ENCODE results near the gene SERINC2.
"Not testable (repeated sequence)": the region's sequence is repeated elsewhere in the genome, so short reads cannot be mapped to it uniquely, and the experiment has no call there.

SERINC2 gene

DNA sequence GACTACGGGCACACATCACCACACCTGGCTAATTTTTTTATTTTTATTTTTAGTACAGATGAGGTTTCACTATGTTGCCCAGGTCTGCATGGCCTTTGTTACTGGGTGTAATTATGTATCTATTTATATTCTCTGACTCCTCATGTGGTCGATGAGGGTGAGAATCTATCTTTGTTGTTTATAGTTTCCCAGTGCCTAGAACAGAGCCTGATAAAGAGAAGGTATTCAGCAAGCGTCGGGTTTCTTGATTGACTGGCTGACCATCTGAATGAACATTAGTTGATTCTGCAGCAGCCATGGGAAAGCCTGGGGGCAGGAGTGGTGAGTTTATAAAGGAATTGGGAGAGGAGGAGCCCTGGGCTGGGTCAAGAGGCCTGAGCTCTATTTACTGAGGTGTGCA is 28.5 kb downstream of the SERINC2 start:
- no peak for DNase-seq
- no peaks in the 10 kb centered on the region for H3K4me1 Mint-ChIP-seq
- ATAC-seq, result no peak
- H3K9me3 Mint-ChIP-seq, result no peaks in the 10 kb centered on the region
- no peaks in the 10 kb centered on the region for H3K27me3 Mint-ChIP-seq
- no peaks in the 10 kb centered on the region for H3K36me3 Mint-ChIP-seq (ENCODE audit: low read depth)
- no peak overlapping the region for H3K4me3 Mint-ChIP-seq
- H3K27ac Mint-ChIP-seq, result no peak overlapping the region

GRCh38 chr1:31441970-31442647 is 29.1 kb downstream of the SERINC2 start:
- H3K27me3 Mint-ChIP-seq, result no peaks in the 10 kb centered on the region
- no peak overlapping the region for H3K4me3 Mint-ChIP-seq
- no peak for DNase-seq
- ATAC-seq, result no peak
- no peak overlapping the region for H3K27ac Mint-ChIP-seq
- H3K36me3 Mint-ChIP-seq (ENCODE audit: low read depth), result no peaks in the 10 kb centered on the region
- H3K4me1 Mint-ChIP-seq, result no peaks in the 10 kb centered on the region
- H3K9me3 Mint-ChIP-seq, result no peaks in the 10 kb centered on the region

DNA sequence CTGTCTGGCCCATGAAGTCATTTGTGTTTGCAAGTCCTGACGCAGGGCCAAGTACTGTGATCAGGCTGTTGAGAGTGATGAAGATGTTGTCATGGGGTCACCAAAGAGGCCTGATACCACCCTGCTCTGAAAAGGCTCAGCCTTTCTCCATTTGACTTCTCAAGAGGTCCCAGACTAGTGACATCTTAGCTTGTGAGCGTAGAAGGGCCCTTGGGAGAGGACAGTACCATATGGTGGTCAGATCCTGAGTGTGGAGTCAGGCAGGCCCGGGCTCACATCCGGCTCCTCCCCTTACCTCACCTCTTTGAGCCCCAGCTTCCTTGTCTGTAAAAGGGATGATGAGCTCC is 29.6 kb downstream of the SERINC2 start:
- Mint-ChIP-seq H3K4me3 (no peak overlapping the region), H3K27ac (no peak overlapping the region), H3K36me3 (ENCODE audit: low read depth) (no peaks in the 10 kb centered on the region), H3K27me3 (no peaks in the 10 kb centered on the region), H3K9me3 (no peaks in the 10 kb centered on the region), H3K4me1 (no peaks in the 10 kb centered on the region)
- no peak for ATAC-seq
- DNase-seq, result no peak

DNA sequence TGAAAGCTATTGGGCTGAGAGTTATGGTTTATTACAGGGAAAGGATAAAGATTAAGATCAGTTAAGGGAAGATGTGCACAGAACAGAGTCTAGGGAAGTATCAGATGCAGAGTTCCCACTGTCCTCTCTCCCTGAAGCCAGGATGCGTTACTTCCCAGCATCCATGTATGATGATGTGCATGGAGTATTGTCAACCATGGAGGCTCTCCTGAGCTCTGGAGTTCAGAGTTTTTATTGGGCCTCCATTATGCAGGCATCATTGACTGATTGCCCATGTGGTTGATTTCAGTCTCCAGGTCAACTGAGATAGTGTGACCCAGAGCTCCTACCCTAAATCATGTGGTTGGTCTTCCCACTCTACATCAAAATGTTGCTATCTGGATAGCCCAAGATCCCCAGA is 30.7 kb downstream of the SERINC2 start:
- Mint-ChIP-seq H3K27me3 (peaks cover 2% of the 10 kb centered on the region), H3K36me3 (ENCODE audit: low read depth) (no peaks in the 10 kb centered on the region), H3K4me1 (no peaks in the 10 kb centered on the region), H3K4me3 (no peak overlapping the region), H3K9me3 (no peaks in the 10 kb centered on the region), H3K27ac (no peak overlapping the region)
- no peak for ATAC-seq
- no peak for DNase-seq

- ATAC-seq (no peak), DNase-seq (no peak)
- H3K27ac Mint-ChIP-seq, result no peak overlapping the region
Observed at GRCh38 chr1:31444725-31445448, 31.9 kb downstream of the SERINC2 start.

GRCh38 chr1:31445951-31446350 is 32.9 kb downstream of the SERINC2 start:
- no peaks in the 10 kb centered on the region for H3K36me3 Mint-ChIP-seq (ENCODE audit: low read depth)
- H3K9me3 Mint-ChIP-seq, result peaks cover 5% of the 10 kb centered on the region
- ATAC-seq (no peak), DNase-seq (no peak)
- no peaks in the 10 kb centered on the region for H3K4me1 Mint-ChIP-seq
- H3K4me3 Mint-ChIP-seq, result no peak overlapping the region
- peaks cover 2% of the 10 kb centered on the region for H3K27me3 Mint-ChIP-seq
- H3K27ac Mint-ChIP-seq, result no peak overlapping the region

More at GRCh38 chr1:31444725-31445448, 31.9 kb downstream of the SERINC2 start:
- no peak overlapping the region for H3K4me3 Mint-ChIP-seq
- peaks cover 2% of the 10 kb centered on the region for H3K27me3 Mint-ChIP-seq
- no peaks in the 10 kb centered on the region for H3K9me3 Mint-ChIP-seq
- no peaks in the 10 kb centered on the region for H3K4me1 Mint-ChIP-seq
- H3K36me3 Mint-ChIP-seq (ENCODE audit: low read depth), result no peaks in the 10 kb centered on the region

GRCh38 chr1:31447210-31447609 is 34.2 kb downstream of the SERINC2 start:
- Mint-ChIP-seq H3K27me3 (peaks cover 5% of the 10 kb centered on the region), H3K4me3 (no peak overlapping the region), H3K4me1 (no peaks in the 10 kb centered on the region), H3K9me3 (peaks cover 13% of the 10 kb centered on the region), H3K36me3 (ENCODE audit: low read depth) (peaks cover 1% of the 10 kb centered on the region), H3K27ac (no peak overlapping the region)
- DNase-seq (no peak), ATAC-seq (no peak)

GRCh38 chr1:31453384-31454079 is 40.5 kb downstream of the SERINC2 start:
- H3K9me3 Mint-ChIP-seq, result peaks cover 54% of the 10 kb centered on the region
- peaks cover 7% of the 10 kb centered on the region for H3K36me3 Mint-ChIP-seq (ENCODE audit: low read depth)
- no peak overlapping the region for H3K4me3 Mint-ChIP-seq
- H3K4me1 Mint-ChIP-seq, result no peaks in the 10 kb centered on the region
- H3K27me3 Mint-ChIP-seq, result peaks cover 20% of the 10 kb centered on the region
- H3K27ac Mint-ChIP-seq, result no peak overlapping the region
- DNase-seq (no peak), ATAC-seq (no peak)

DNA sequence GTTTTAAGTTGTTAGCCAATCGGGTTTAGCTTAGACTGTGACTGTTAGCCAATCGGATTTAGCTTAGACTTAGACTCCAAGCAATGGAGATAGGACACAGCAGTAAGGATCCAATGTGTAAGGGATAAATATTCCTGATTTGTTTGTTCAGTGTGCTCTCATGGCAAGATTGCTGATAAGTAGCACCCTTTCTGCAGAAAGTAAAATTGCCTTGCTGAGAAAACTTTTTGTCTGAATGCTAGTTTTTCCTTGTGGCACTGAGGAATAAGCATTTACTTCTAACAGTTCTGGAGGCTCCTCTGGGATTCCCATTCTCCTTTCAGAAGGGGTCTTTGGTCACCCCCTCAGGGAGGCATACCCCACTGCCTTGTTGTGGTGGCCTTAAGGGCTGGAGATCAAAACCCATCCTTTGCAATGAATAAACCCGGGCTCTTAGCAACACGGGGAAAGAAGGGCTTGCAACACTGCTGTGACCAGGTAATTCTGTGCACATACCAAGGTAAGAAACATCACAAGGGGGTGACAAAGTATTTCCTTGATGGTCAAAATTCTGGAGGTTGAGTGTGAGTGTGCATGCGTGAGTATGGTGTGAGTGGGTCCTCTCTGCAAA is 45.4 kb downstream of the SERINC2 start:
- H3K36me3 Mint-ChIP-seq (ENCODE audit: low read depth), result peaks cover 9% of the 10 kb centered on the region
- DNase-seq, result no peak
- H3K27ac Mint-ChIP-seq, result no peak overlapping the region
- H3K4me3 Mint-ChIP-seq, result no peak overlapping the region
- H3K4me1 Mint-ChIP-seq, result no peaks in the 10 kb centered on the region
- H3K27me3 Mint-ChIP-seq, result peaks cover 22% of the 10 kb centered on the region
- no peak for ATAC-seq
- H3K9me3 Mint-ChIP-seq, result peaks cover 45% of the 10 kb centered on the region

- DNase-seq, result no peak
- Mint-ChIP-seq H3K36me3 (ENCODE audit: low read depth) (peaks cover 7% of the 10 kb centered on the region), H3K9me3 (peaks cover 42% of the 10 kb centered on the region), H3K4me1 (no peaks in the 10 kb centered on the region), H3K27ac (no peak overlapping the region), H3K27me3 (peaks cover 17% of the 10 kb centered on the region), H3K4me3 (no peak overlapping the region)
- ATAC-seq, result no peak
Observed at GRCh38 chr1:31460027-31460426, 47.0 kb downstream of the SERINC2 start.

- Mint-ChIP-seq H3K36me3 (ENCODE audit: low read depth) (no peaks in the 10 kb centered on the region), H3K9me3 (peaks cover 9% of the 10 kb centered on the region), H3K27me3 (peaks cover 9% of the 10 kb centered on the region), H3K4me3 (no peak overlapping the region), H3K4me1 (no peaks in the 10 kb centered on the region), H3K27ac (no peak overlapping the region)
- ATAC-seq (no peak), DNase-seq (no peak)
Observed at GRCh38 chr1:31467005-31467674, 54.1 kb downstream of the SERINC2 start.

- ATAC-seq, result no peak
- H3K9me3 Mint-ChIP-seq, result peaks cover 7% of the 10 kb centered on the region
- H3K4me1 Mint-ChIP-seq, result no peaks in the 10 kb centered on the region
- peaks cover 12% of the 10 kb centered on the region for H3K27me3 Mint-ChIP-seq
- DNase-seq, result no peak
- no peak overlapping the region for H3K27ac Mint-ChIP-seq
- H3K4me3 Mint-ChIP-seq, result no peak overlapping the region
- no peaks in the 10 kb centered on the region for H3K36me3 Mint-ChIP-seq (ENCODE audit: low read depth)
Observed at GRCh38 chr1:31470794-31471315, 57.8 kb downstream of the SERINC2 start.

GRCh38 chr1:31471452-31472313 is 58.7 kb downstream of the SERINC2 start:
- H3K9me3 Mint-ChIP-seq; H3K4me1 Mint-ChIP-seq; H3K36me3 Mint-ChIP-seq (ENCODE audit: low read depth); H3K4me3 Mint-ChIP-seq; H3K27ac Mint-ChIP-seq; ATAC-seq; DNase-seq: not testable (repeated sequence)
- peaks cover 12% of the 10 kb centered on the region for H3K27me3 Mint-ChIP-seq
